ENCODE results near the gene MYO15B.
"Not testable (repeated sequence)": the region's sequence is repeated elsewhere in the genome, so short reads cannot be mapped to it uniquely, and the experiment has no call there.

The MYO15B gene

GRCh38 chr17:75576661-75577060 lies 10.9 kb upstream of the MYO15B start:
- DNase-seq (ENCODE audit: low spot score), result no peak

DNA sequence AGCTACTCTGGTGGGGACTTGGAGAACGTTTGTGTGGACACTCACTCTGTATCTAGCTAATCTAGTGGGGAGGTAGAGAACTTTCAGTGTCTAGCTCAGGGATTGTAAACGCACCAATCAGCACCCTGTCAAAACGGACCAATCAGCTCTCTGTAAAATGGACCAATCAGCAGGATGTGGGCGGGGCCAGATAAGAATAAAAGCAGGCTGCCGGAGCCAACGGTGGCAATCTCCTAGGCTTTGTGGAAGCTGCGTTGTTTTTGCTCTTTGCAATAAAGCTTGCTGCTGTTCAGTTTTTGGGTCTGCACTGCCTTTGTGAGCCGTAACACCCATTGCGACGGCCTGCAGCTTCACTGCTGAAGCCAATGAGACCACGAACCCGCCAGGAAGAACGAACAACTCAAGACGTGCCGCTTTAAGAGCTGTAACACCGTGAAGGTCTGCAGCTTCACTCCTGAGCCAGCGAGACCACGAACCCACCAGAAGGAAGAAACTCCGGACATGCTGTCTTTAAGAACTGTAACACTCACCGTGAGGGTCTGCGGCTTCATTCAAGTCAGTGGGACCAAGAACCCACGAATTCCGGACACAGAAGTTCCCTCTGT lies 6.4 kb upstream of the MYO15B start:
- DNase-seq (ENCODE audit: low spot score), result not testable (repeated sequence)

DNA sequence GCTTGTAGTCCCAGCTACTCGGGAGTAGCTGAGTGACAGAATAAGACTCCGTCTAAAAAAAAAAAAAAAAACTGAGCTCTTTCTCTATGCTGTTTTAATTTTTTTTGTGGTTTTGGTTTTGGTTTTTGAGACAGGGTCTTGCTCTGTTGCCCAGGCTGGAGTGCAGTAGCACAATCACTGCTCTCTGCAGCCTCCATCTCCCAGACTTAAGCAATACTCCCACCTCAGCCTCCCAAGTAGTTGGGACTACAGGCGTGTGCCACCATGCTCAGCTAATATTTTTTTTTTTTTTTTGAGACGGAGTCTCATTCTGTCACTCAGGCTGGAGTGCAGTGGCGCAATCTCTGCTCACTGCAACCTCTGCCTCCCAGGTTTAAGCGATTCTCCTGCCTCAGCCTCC lies 4.4 kb upstream of the MYO15B start:
- DNase-seq (ENCODE audit: low spot score), result not testable (repeated sequence)

- DNase-seq (ENCODE audit: low spot score), result no peak
Measured at GRCh38 chr17:75584849-75585175, 2.8 kb upstream of the MYO15B start.

DNA sequence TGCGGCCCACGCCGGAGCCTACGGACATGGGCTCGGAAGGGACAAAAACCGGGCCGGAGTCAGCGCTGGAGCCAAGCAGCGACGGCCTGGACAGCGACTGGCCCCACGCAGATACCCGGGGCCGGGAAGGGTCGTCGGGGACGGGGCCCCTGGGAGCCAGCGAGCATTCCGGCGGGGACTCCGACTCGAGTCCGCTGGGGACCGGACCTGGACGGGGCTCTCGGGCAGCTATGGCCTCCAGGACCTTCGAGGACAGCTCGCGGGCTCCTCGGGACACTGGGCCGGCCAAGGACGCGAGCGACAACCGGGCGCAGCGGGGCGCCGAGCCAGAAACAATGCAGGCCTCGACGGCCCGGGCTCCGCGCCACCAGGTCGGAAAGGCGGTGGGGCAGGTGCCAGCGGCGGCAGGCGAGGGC lies 1.0 kb downstream of the MYO15B start:
- no peak for DNase-seq (ENCODE audit: low spot score)

DNA sequence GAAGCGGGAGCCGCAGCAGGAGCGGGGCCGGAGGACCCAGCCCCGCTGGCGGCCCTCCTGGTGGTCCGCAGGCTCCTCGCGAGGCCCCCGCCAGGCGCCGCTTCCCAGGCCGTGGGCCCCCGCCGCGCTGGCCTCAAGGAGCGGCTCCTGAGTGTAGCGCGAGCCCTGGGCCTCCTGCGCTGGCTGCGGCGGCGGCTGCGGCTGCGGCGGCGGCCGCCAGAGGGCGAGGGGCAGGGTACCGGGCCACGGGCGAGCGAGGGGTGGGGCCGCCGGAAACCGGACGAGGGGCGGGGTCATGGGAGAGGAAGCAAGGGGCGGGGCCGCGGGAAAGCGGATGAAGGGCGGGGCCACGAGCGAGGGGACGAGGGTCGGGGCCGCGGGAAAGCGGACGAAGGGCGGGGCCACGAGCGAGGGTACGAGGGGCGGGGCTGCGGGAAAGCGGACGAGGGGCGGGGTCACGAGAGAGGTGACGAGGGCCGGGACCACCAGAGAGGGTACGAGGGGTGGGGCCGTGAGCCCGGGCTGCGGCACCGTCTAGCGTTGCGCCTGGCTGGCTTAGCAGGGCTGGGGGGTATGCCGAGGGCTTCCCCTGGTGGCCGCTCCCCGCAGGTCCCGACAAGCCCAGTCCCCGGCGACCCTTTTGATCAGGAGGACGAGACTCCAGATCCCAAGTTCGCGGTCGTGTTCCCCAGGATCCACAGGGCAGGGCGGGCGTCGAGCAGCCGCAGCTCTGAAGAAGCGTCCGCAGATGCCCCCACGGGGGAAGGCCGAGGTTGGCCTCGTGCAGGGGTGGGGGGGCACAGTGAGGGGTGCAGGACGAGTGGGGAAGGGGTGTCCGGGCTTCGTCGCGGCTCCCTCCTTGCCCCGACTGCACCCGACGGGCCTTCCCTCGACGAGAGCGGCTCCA lies 1.7 kb downstream of the MYO15B start:
- DNase-seq (ENCODE audit: low spot score), result peak; percentile 84

DNA sequence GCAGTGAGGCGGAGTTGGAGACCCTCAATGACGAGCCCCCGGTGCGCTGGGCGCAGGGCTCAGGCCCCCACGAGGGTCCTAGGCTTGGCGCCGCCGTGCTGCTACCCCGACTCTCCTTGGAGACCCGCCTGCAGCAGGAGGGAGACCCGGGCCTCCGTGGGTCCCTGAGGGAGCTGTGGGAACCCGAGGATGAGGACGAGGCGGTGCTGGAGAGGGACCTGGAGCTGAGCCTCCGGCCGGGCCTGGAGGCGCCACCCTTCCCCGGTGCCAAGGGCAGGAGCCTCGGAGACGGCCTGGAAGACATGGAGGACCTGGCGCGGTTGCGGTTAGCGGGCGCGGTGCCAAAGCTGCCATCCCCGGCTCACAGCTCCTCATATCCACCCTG lies 2.3 kb downstream of the MYO15B start:
- no peak for DNase-seq (ENCODE audit: low spot score)

DNA sequence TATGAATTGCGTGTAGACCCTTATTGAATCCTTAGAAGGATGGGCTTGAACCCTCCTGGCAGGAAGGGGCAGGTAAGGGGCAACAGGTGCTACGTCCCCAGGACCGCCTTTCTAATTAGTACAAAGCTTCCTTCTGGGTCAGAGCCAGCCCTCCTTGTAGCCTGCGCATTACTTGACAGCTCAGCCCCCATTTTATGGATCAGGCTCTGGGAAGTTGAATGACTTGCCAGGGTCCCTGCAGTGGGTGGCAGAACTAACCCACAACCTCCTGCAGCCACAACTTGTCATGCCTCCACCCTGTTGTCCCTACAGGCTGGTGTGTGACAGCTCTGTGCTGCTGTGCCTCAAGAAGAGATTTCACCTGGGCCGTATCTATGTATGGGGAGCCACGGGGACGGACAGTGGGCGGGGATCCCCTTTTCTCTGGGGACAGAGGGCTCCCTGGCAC lies 2.7 kb downstream of the MYO15B start:
- no peak for DNase-seq (ENCODE audit: low spot score)

DNA sequence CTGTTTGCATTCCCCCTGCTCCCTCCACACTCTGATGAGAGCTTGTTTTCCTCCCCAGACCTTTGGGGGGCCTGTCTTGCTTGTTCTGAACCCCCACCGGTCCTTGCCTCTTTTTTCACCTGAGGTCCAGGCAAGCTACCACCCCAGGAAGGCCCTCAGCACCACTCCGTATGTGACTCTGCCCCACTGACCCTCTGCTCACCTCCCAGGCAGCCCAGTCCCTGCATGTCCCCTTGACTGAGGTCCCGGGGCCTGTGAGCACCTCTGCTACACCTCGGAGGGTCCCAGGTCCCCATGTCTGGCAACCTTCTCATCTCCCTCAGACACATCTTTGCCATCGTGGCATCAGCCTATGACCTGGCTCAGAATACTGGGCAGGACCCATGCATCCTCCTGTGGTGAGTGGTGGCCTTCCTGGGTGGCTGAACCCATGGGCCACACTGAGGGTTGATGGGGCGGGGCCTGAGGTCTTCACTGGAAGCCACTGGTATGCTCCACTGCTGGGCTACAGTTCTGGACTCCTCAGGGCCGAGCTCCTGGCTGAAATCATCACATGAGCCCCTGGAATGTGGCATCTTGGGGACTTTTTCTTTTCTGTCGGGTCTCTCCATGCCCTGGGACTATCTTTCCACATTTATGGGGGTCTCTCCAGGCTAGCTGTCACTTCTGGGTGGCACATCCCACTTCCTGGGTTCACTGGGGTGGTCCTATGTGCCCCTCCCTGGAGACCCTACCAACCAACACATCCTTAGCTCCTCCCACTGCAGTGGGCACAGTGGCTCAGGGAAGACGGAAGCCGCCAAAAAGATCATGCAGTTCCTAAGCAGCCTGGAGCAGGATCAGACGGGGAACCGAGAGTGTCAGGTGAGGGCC lies 3.5 kb downstream of the MYO15B start:
- no peak for DNase-seq (ENCODE audit: low spot score)

DNA sequence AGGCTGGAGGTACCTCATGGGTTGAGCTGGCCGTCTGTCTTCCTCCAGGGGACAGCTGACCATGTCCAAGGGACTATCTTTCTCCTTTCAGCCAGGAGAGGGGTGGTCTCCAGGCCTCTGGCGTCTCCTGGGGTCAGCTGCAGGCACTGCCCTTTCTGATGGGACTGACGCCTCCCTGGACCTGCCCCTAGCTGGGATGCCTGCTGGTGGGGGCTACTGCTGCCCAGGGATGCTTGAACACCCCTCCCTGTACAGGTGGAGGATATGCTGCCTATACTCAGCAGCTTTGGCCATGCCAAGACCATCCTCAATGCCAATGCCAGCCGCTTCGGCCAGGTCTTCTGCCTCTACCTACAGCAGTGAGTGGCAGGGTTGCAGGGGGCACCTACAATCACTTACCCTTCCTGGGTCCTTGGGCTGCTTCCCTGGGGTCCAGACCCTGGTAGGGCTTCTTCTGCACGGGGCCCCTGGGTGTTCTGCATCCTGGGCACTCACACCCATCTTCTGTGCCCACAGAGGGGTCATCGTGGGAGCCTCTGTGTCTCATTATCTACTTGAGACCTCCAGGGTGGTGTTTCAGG lies 4.2 kb downstream of the MYO15B start:
- DNase-seq (ENCODE audit: low spot score), result no peak

DNA sequence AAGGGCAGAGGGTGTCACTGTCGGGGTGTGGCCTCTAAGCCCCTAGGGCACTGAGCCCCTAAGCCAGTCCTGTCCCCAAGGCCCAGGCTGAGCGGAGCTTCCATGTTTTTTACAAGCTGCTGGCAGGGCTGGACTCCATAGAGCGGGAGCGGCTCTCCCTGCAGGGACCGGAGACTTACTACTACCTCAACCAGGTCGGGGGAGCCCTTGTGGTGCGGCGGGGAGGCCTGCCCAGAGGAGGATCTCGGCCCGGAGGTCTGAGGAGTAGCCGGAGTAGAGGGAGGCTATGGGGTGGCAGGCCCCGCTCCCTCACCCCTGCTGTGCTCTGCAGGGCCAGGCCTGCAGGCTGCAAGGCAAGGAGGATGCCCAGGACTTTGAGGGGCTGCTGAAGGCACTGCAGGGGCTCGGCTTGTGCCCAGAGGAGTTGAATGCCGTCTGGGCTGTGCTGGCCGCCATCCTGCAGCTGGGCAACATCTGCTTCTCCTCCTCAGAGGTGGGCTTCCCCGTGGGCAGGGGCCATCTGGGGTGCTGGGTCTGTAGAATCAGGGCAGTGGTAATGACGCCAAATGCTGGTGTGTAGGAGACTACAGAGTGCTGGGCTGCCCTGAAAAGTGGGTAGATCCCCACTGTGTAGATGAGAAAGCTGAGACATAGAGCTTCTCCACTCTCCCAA lies 4.9 kb downstream of the MYO15B start:
- DNase-seq (ENCODE audit: low spot score), result no peak

- DNase-seq (ENCODE audit: low spot score), result not testable (repeated sequence)
Measured at GRCh38 chr17:75593430-75593829, 5.8 kb downstream of the MYO15B start.

DNA sequence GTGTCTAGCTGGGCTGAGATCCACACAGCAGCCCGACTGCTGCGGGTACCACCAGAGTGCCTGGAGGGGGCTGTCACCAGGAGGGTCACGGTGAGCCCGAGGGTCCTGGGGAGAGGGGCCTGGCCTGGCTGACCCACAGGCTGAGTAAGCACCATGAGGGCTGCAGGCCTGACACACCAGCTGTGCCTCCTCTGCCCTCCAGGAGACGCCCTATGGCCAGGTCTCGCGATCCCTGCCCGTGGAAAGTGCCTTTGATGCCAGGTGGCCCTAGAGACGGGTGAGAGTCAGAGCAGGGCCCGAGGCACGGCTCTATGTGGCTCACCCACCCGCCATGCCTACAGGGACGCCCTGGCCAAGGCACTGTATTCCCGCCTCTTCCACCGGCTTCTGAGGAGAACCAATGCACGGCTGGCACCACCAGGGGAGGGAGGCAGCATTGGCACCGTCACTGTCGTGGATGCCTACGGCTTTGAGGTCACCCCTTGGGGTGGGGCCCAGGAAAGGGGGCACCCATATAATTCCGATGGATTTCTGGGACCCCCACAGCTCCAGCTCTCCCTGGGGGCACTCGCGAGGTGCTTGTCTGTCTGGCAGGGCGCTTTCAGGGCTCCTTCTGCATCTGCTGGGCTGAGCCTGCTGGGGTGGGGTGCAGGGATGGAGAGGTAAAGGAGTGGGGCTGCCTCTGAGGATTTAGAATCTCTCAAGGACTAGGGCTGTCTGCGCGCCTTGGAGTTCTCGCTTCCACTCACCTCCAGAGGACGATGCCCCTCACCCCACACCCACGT lies 7.1 kb downstream of the MYO15B start:
- no peak for DNase-seq (ENCODE audit: low spot score)

- DNase-seq (ENCODE audit: low spot score), result no peak
Measured at GRCh38 chr17:75595284-75595919, 7.8 kb downstream of the MYO15B start.

GRCh38 chr17:75595920-75596313 lies 8.3 kb downstream of the MYO15B start:
- no peak for DNase-seq (ENCODE audit: low spot score)

- DNase-seq (ENCODE audit: low spot score), result no peak
Measured at GRCh38 chr17:75596320-75597087, 8.9 kb downstream of the MYO15B start.

- peak; percentile 43 for DNase-seq (ENCODE audit: low spot score)
Measured at GRCh38 chr17:75601057-75601987, 13.7 kb downstream of the MYO15B start.

- DNase-seq (ENCODE audit: low spot score), result no peak
Measured at GRCh38 chr17:75602644-75603043, 15.0 kb downstream of the MYO15B start.
